Calu3 (cell line): ENCODE measurements around the gene CDK5RAP2. TPM values are rescaled to one million over a fixed set of nuclear protein-coding genes. Genes with fewer than 3 reads are reported as not detected.

Experiments used
- BruUV-seq: library from RNA; stranded (reverse); fragments of 400-500 nt; replicated peaks from 2 replicates; lab custom pipeline; 2021; lab: Mats Ljungman, UMichigan
- CTCF ChIA-PET: fragments of 300-600 bp; sonication (Branson Sonifier 250); formaldehyde crosslinking; loops from one replicate; lab custom pipeline; 2022; ENCODE audit warnings: antibody characterized with exemption; lab: Charles Lee
- DNase-seq: peaks from one replicate; pipeline ENCODE4 v3.0.0; 2022
- H3K27ac Mint-ChIP-seq: one replicate; pipeline ENCODE4 v1.8.0; 2022; ENCODE audit warnings: mixed read lengths; ENCODE audit not compliant: unreplicated experiment
- H3K27me3 Mint-ChIP-seq: one replicate; pipeline ENCODE4 v1.8.0; 2022; ENCODE audit warnings: mixed read lengths; ENCODE audit not compliant: unreplicated experiment
- H3K36me3 Mint-ChIP-seq: one replicate; pipeline ENCODE4 v1.8.0; 2022; ENCODE audit warnings: mild to moderate bottlenecking, moderate library complexity, mixed read lengths; ENCODE audit not compliant: insufficient read depth, unreplicated experiment
- H3K4me1 Mint-ChIP-seq: one replicate; pipeline ENCODE4 v1.8.0; 2022; ENCODE audit warnings: mild to moderate bottlenecking, low read depth, mixed read lengths; ENCODE audit not compliant: unreplicated experiment
- H3K4me3 Mint-ChIP-seq: one replicate; pipeline ENCODE4 v1.8.0; 2022; ENCODE audit warnings: mild to moderate bottlenecking, low read depth, moderate library complexity, mixed read lengths; ENCODE audit not compliant: unreplicated experiment
- H3K9me3 Mint-ChIP-seq: one replicate; pipeline ENCODE4 v1.8.0; 2022; ENCODE audit warnings: low read depth, mixed read lengths; ENCODE audit not compliant: unreplicated experiment
- intact Hi-C: fragments of 100-400 bp; cut with micrococcal nuclease; formaldehyde crosslinking; loops from one replicate; pipeline ENCODE4 v1.10.0; 2022; ENCODE audit not compliant: unreplicated experiment
- total RNA-seq: library from RNA; stranded (reverse); gene quantifications from 2 replicates; pipeline ENCODE4 v1.2.3, GENCODE V29; 2022
- TF ChIP-seq, protein P1 (sequence below): fragments of 200-600 bp; IDR thresholded peaks from one replicate; pipeline ENCODE4 v1.8.0; 2022; ENCODE audit warnings: antibody characterized with exemption; ENCODE audit not compliant: unreplicated experiment

Gene CDK5RAP2
- total RNA-seq, 1 experiment from 2014 or later, result 40.7 TPM

GRCh38 chr9:120603010-120603409, 23.0 kb upstream of the CDK5RAP2 start:
- no peak overlapping the region for H3K4me3 Mint-ChIP-seq
- no peaks in the 10 kb centered on the region for H3K27me3 Mint-ChIP-seq
- CTCF ChIA-PET, result no interaction called here
- H3K36me3 Mint-ChIP-seq, result no peaks in the 10 kb centered on the region
- TF ChIP-seq, protein P1, sequence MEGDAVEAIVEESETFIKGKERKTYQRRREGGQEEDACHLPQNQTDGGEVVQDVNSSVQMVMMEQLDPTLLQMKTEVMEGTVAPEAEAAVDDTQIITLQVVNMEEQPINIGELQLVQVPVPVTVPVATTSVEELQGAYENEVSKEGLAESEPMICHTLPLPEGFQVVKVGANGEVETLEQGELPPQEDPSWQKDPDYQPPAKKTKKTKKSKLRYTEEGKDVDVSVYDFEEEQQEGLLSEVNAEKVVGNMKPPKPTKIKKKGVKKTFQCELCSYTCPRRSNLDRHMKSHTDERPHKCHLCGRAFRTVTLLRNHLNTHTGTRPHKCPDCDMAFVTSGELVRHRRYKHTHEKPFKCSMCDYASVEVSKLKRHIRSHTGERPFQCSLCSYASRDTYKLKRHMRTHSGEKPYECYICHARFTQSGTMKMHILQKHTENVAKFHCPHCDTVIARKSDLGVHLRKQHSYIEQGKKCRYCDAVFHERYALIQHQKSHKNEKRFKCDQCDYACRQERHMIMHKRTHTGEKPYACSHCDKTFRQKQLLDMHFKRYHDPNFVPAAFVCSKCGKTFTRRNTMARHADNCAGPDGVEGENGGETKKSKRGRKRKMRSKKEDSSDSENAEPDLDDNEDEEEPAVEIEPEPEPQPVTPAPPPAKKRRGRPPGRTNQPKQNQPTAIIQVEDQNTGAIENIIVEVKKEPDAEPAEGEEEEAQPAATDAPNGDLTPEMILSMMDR, result no peak
- H3K9me3 Mint-ChIP-seq, result no peaks in the 10 kb centered on the region
- H3K4me1 Mint-ChIP-seq, result peaks cover 8% of the 10 kb centered on the region
- intact Hi-C loops, result no loop called here
- BruUV-seq, result no TSS peak
- H3K27ac Mint-ChIP-seq, result no peak overlapping the region
- DNase-seq, result no peak

DNA sequence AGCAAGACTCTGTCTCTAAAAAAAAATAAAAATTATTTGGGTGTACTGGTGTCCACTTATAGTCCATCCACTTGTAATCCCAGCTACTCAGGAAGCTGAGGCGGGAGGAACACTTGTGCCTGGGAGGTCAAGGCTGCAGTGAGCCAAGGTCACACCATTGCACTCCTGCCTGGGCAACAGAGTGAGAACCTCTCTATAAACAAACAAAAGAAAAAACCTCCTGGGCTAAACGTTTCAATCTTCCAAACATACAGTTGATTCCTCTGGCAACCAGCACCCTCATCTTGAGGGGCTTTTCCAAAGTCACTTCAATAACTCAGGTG, 13.9 kb upstream of the CDK5RAP2 start:
- H3K27ac Mint-ChIP-seq, result no peak overlapping the region
- H3K4me3 Mint-ChIP-seq, result no peak overlapping the region
- TF ChIP-seq, protein P1, result no peak
- CTCF ChIA-PET, result no interaction called here
- H3K36me3 Mint-ChIP-seq, result no peaks in the 10 kb centered on the region
- no peaks in the 10 kb centered on the region for H3K4me1 Mint-ChIP-seq
- no peaks in the 10 kb centered on the region for H3K9me3 Mint-ChIP-seq
- BruUV-seq, result no TSS peak
- intact Hi-C loops, result no loop called here
- no peaks in the 10 kb centered on the region for H3K27me3 Mint-ChIP-seq
- DNase-seq, result no peak

- H3K27me3 Mint-ChIP-seq, result no peaks in the 10 kb centered on the region
- no peak overlapping the region for H3K4me3 Mint-ChIP-seq
- no TSS peak for BruUV-seq
- H3K4me1 Mint-ChIP-seq, result no peaks in the 10 kb centered on the region
- TF ChIP-seq, protein P1, result no peak
- DNase-seq, result no peak
- H3K36me3 Mint-ChIP-seq, result no peaks in the 10 kb centered on the region
- CTCF ChIA-PET, result no interaction called here
- no peak overlapping the region for H3K27ac Mint-ChIP-seq
- intact Hi-C loops, result no loop called here
- H3K9me3 Mint-ChIP-seq, result no peaks in the 10 kb centered on the region
These were observed 13.4 kb upstream of the CDK5RAP2 start for GRCh38 chr9:120593250-120593954.

GRCh38 chr9:120592210-120592609, 12.2 kb upstream of the CDK5RAP2 start:
- Mint-ChIP-seq H3K27me3 (no peaks in the 10 kb centered on the region), H3K9me3 (no peaks in the 10 kb centered on the region), H3K4me3 (no peak overlapping the region), H3K4me1 (no peaks in the 10 kb centered on the region), H3K27ac (no peak overlapping the region), H3K36me3 (no peaks in the 10 kb centered on the region)
- intact Hi-C loops, result no loop called here
- no peak for DNase-seq
- TF ChIP-seq, protein P1, result no peak
- no TSS peak for BruUV-seq
- CTCF ChIA-PET, result no interaction called here
